HepG2 (cell line): ENCODE measurements around the gene SPRED2.

Source experiments
- ADNP ChIP-seq: sonication (generic); formaldehyde crosslinking; IDR thresholded peaks from 2 replicates; pipeline ENCODE4 v1.4.0; 2020; ENCODE audit warnings: missing genetic modification reagents
- AKNA ChIP-seq: sonication (generic); formaldehyde crosslinking; IDR thresholded peaks from 2 replicates; pipeline ENCODE4 v1.4.0; 2020; ENCODE audit warnings: missing genetic modification reagents, borderline replicate concordance
- CREM ChIP-seq, 2 experiments: sonication (generic) in 1 of 2; formaldehyde crosslinking in 1 of 2; IDR thresholded peaks; 2 replicates each; pipeline versions ENCODE4 v1.4.0 to v1.6.1; 2016 to 2020; ENCODE audit warnings: antibody characterized with exemption in 1 of 2, mild to moderate bottlenecking in 1 of 2, missing genetic modification reagents in 1 of 2
- CTCF ChIP-seq: sonication (generic); formaldehyde crosslinking; IDR thresholded peaks from 2 replicates; pipeline ENCODE4 v1.5.0; 2020; ENCODE audit warnings: mild to moderate bottlenecking, missing genetic modification reagents, moderate library complexity
- FOXA3 ChIP-seq: IDR thresholded peaks from 2 replicates; pipeline ENCODE4 v1.6.1; 2016; ENCODE audit warnings: missing genetic modification reagents, missing compliant biosample characterization
- NR0B2 ChIP-seq: sonication (generic); formaldehyde crosslinking; IDR thresholded peaks from 2 replicates; pipeline ENCODE4 v1.4.0; 2020; ENCODE audit warnings: mild to moderate bottlenecking, missing genetic modification reagents
- PHF5A ChIP-seq: IDR thresholded peaks from one replicate; pipeline ENCODE4 v1.6.1; 2018; ENCODE audit warnings: low read depth, missing genetic modification reagents; ENCODE audit not compliant: unreplicated experiment
- USF2 ChIP-seq, 2 experiments: sonication (generic) in 1 of 2; formaldehyde crosslinking in 1 of 2; IDR thresholded peaks; 2 replicates each; pipeline versions ENCODE4 v1.5.1 to v1.6.1; 2011 to 2020; ENCODE audit warnings: borderline replicate concordance in 1 of 2, low read depth in 1 of 2, low read length in 1 of 2, mild to moderate bottlenecking in 1 of 2, missing genetic modification reagents in 1 of 2, moderate library complexity in 1 of 2
- ZBTB1 ChIP-seq: sonication (generic); formaldehyde crosslinking; IDR thresholded peaks from 2 replicates; pipeline ENCODE4 v1.4.0; 2020; ENCODE audit warnings: missing genetic modification reagents, borderline replicate concordance
- ZNF24 ChIP-seq: fragments of 450-650 bp; IDR thresholded peaks from 2 replicates; pipeline ENCODE4 v1.6.1; 2017; ENCODE audit warnings: antibody characterized with exemption, mild to moderate bottlenecking

- TF ChIP-seq USF2 (IDR thresholded peaks at IDR 0.05; ENCODE audit: low read depth, low read length) (no peak), USF2 (CRISPR knock-in tag; IDR thresholded peaks at IDR 0.05; ENCODE audit: borderline replicate concordance) (no peak), ADNP (no peak), CTCF (CRISPR knock-in tag) (no peak), AKNA (CRISPR knock-in tag) (no peak), FOXA3 (CRISPR knock-in tag) (no peak), CREM (IDR thresholded peaks at IDR 0.05) (no peak), CREM (CRISPR knock-in tag; IDR thresholded peaks at IDR 0.05) (no peak), ZBTB1 (CRISPR knock-in tag) (no peak), NR0B2 (CRISPR knock-in tag) (no peak), ZNF24 (no peak), PHF5A (CRISPR knock-in tag) (no peak)
Observed at GRCh38 chr2:65479524-65479923, 47.1 kb upstream of the SPRED2 start.
